GM12878 (cell line): ENCODE results near the gene P4HA2. TPM values are rescaled to one million over a fixed set of nuclear protein-coding genes. Genes with fewer than 3 reads are reported as not detected.

Experiments
- ATAC-seq: fragments of 200-7000 bp; cut with Tn5 transposase; 3 replicates; pipeline ENCODE4 v1.9.1; 2020; ENCODE audit warnings: mild to moderate bottlenecking, moderate library complexity
- BruUV-seq: library from RNA; stranded (reverse); fragments of 400-500 nt; replicated peaks from 2 replicates; lab custom pipeline; 2021; lab: Mats Ljungman, UMichigan
- CTCF ChIA-PET: fragments of 300-600 bp; sonication (Branson Sonifier 250); formaldehyde crosslinking; extraction: SDS; loops from one replicate; lab custom pipeline; 2021; ENCODE audit warnings: inconsistent platforms; lab: Yijun Ruan, JAX
- POLR2A ChIA-PET: fragments of 350-600 bp; formaldehyde crosslinking; extraction: SDS; loops from one replicate; lab custom pipeline; 2021; ENCODE audit warnings: inconsistent platforms; lab: Charles Lee
- RAD21 ChIA-PET: fragments of 300-600 bp; sonication (Branson Sonifier 250); formaldehyde crosslinking; loops from one replicate; lab custom pipeline; 2023; ENCODE audit warnings: antibody characterized with exemption; ENCODE audit not compliant: unreplicated experiment; lab: Charles Lee
- SMC1A ChIA-PET: fragments of 300-600 bp; sonication (Branson Sonifier 250); formaldehyde crosslinking; loops from one replicate; lab custom pipeline; 2023; ENCODE audit not compliant: unreplicated experiment, uncharacterized antibody; lab: Charles Lee
- DNase-seq: peaks from one replicate; pipeline ENCODE4 v3.0.0-alpha.2; 2011; ENCODE audit warnings: low read depth, low spot score
- FAIRE-seq: peaks from 3 replicates; lab custom pipeline; 2011; peaks lifted over from hg19 to GRCh38; lab: Jason Lieb, UNC
- H2AFZ ChIP-seq: 2 replicates; pipeline ENCODE4 v1.6.0; 2011; ENCODE audit warnings: low read depth, low read length, control low read depth; ENCODE audit not compliant: control insufficient read depth
- H3K27ac ChIP-seq: 2 replicates; pipeline ENCODE4 v1.5.1; 2011; ENCODE audit warnings: control low read depth; ENCODE audit not compliant: control insufficient read depth, insufficient read depth
- H3K27me3 ChIP-seq, 2 experiments: replicated peaks in 1 of 2; 2 replicates each; pipeline versions ENCODE4 v1.6.0 to v1.6.1; 2011; ENCODE audit warnings: low read length in 1 of 2; ENCODE audit not compliant: control insufficient read depth in 2 of 2, insufficient read depth in 2 of 2
- H3K36me3 ChIP-seq, 2 experiments: 2 replicates each; pipeline ENCODE4 v1.5.1; 2011; ENCODE audit warnings: low read length in 1 of 2; ENCODE audit not compliant: control insufficient read depth in 2 of 2, insufficient read depth in 2 of 2
- H3K4me1 ChIP-seq: 2 replicates; pipeline ENCODE4 v1.6.1; 2011; ENCODE audit warnings: mild to moderate bottlenecking, low read length, moderate library complexity, mixed read lengths; ENCODE audit not compliant: control insufficient read depth, insufficient read depth
- H3K4me2 ChIP-seq: 2 replicates; pipeline ENCODE4 v1.6.0; 2011; ENCODE audit warnings: control low read depth; ENCODE audit not compliant: control insufficient read depth, insufficient read depth
- H3K4me3 ChIP-seq: fragments of 200-600 bp; sonication (generic); 2 replicates; pipeline ENCODE4 v1.5.1; 2016
- H3K79me2 ChIP-seq: 2 replicates; pipeline ENCODE4 v1.6.0; 2011; ENCODE audit warnings: low read length; ENCODE audit not compliant: control insufficient read depth, insufficient read depth
- H3K9ac ChIP-seq: 2 replicates; pipeline ENCODE4 v1.8.0; 2011; ENCODE audit warnings: low read length, control low read depth, mixed read lengths; ENCODE audit not compliant: control insufficient read depth, insufficient read depth
- H3K9me3 ChIP-seq: replicated peaks from 3 replicates; pipeline ENCODE4 v1.5.1; 2011; ENCODE audit warnings: mild to moderate bottlenecking, low read length; ENCODE audit not compliant: control insufficient read depth, insufficient read depth
- H4K20me1 ChIP-seq: 2 replicates; pipeline ENCODE4 v1.6.0; 2011; ENCODE audit not compliant: control insufficient read depth, insufficient read depth
- ASH2L ChIP-seq: fragments of 300-600, 200-600 bp; sonication (generic); IDR thresholded peaks from 2 replicates; pipeline ENCODE4 v1.6.1; 2017; ENCODE audit warnings: low read depth, mild to moderate bottlenecking, borderline replicate concordance
- ATF3 ChIP-seq: IDR thresholded peaks from 2 replicates; pipeline ENCODE4 v1.6.1; 2011; ENCODE audit warnings: low read depth, mild to moderate bottlenecking, low read length, moderate library complexity, borderline replicate concordance; ENCODE audit errors: extremely low read depth
- BACH1 ChIP-seq: fragments of 450-650 bp; IDR thresholded peaks from 2 replicates; pipeline ENCODE4 v1.6.1; 2017; ENCODE audit warnings: mild to moderate bottlenecking, borderline replicate concordance
- CHD1 ChIP-seq: IDR thresholded peaks from 2 replicates; pipeline ENCODE4 v1.6.1; 2012; ENCODE audit warnings: low read depth, low read length, improper control_type of control experiment
- EED ChIP-seq: sonication (generic); IDR thresholded peaks from 2 replicates; pipeline ENCODE4 v1.6.1; 2016; ENCODE audit warnings: antibody characterized with exemption, low read depth
- ESRRA ChIP-seq: IDR thresholded peaks from 2 replicates; pipeline ENCODE4 v1.6.1; 2012; ENCODE audit warnings: mild to moderate bottlenecking, low read length, improper control_type of control experiment
- MAX ChIP-seq: IDR thresholded peaks from 2 replicates; pipeline ENCODE4 v1.6.1; 2012; ENCODE audit warnings: low read depth, low read length, improper control_type of control experiment
- MTA2 ChIP-seq: fragments of 450-650 bp; IDR thresholded peaks from 2 replicates; pipeline ENCODE4 v1.6.1; 2016; ENCODE audit warnings: low read depth, mild to moderate bottlenecking, moderate library complexity
- NBN ChIP-seq: fragments of 450-650 bp; IDR thresholded peaks from 2 replicates; pipeline ENCODE4 v1.6.1; 2016
- NFYA ChIP-seq: IDR thresholded peaks from 2 replicates; pipeline ENCODE4 v1.6.1; 2011; ENCODE audit warnings: low read depth, mild to moderate bottlenecking, low read length, improper control_type of control experiment, borderline replicate concordance
- NFYB ChIP-seq: IDR thresholded peaks from 2 replicates; pipeline ENCODE4 v1.6.1; 2011; ENCODE audit warnings: low read depth, mild to moderate bottlenecking, low read length, improper control_type of control experiment, moderate library complexity; ENCODE audit not compliant: insufficient read depth
- NR2F1 ChIP-seq: fragments of 450-650 bp; conservative IDR thresholded peaks from 2 replicates; pipeline ENCODE4 v1.6.1; 2017; ENCODE audit warnings: mild to moderate bottlenecking
- NRF1 ChIP-seq: conservative IDR thresholded peaks from 2 replicates; pipeline ENCODE4 v1.6.1; 2011; ENCODE audit warnings: mild to moderate bottlenecking, low read depth, low read length, improper control_type of control experiment
- PKNOX1 ChIP-seq: fragments of 450-650 bp; IDR thresholded peaks from 2 replicates; pipeline ENCODE4 v1.6.1; 2016; ENCODE audit warnings: mild to moderate bottlenecking
- POLR2AphosphoS5 ChIP-seq: IDR thresholded peaks from 2 replicates; pipeline ENCODE4 v1.6.1; 2011; ENCODE audit warnings: mild to moderate bottlenecking, low read length, inconsistent platforms
- POU2F2 ChIP-seq: IDR thresholded peaks from 3 replicates; pipeline ENCODE4 v1.6.1; 2011; ENCODE audit warnings: low read depth, mild to moderate bottlenecking, low read length, borderline replicate concordance
- RUNX3 ChIP-seq: IDR thresholded peaks from 2 replicates; pipeline ENCODE4 v1.6.1; 2012; ENCODE audit warnings: low read length, inconsistent platforms
- SPI1 ChIP-seq: IDR thresholded peaks from 2 replicates; pipeline ENCODE4 v1.6.1; 2011; ENCODE audit warnings: low read depth, mild to moderate bottlenecking, low read length, moderate library complexity, borderline replicate concordance; ENCODE audit not compliant: insufficient read depth
- STAT1 ChIP-seq: fragments of 450-650 bp; conservative IDR thresholded peaks from 2 replicates; pipeline ENCODE4 v1.6.1; 2014; ENCODE audit warnings: antibody characterized with exemption, mild to moderate bottlenecking
- STAT3 ChIP-seq: IDR thresholded peaks from 2 replicates; pipeline ENCODE4 v1.6.1; 2011; ENCODE audit warnings: low read depth, low read length, improper control_type of control experiment
- TCF12 ChIP-seq: IDR thresholded peaks from 2 replicates; pipeline ENCODE4 v1.6.1; 2011; ENCODE audit warnings: low read depth, mild to moderate bottlenecking, low read length
- ZNF217 ChIP-seq: fragments of 450-650 bp; IDR thresholded peaks from 2 replicates; pipeline ENCODE4 v1.6.1; 2017; ENCODE audit warnings: antibody characterized with exemption, mild to moderate bottlenecking
- WGBS: methylation state at CpG from one replicate; pipeline ENCODE4 v1.1.6; 2016; ENCODE audit warnings: low lambda C conversion rate; ENCODE audit not compliant: insufficient replicate concordance, insufficient coverage; ENCODE audit errors: missing lambda C conversion rate; 5-methylcytosine and 5-hydroxymethylcytosine counted together
- in situ Hi-C: fragments of 300-500 bp; cut with MboI; formaldehyde crosslinking; loops from 9 replicates; pipeline ENCODE4 v1.14.3; 2018; ENCODE audit warnings: mixed read lengths
- intact Hi-C: fragments of 100-400 bp; cut with micrococcal nuclease; formaldehyde crosslinking; loops from one replicate; pipeline ENCODE4 v1.14.2; 2022; ENCODE audit not compliant: unreplicated experiment
- polyA plus RNA-seq, 11 experiments: library from polyadenylated mRNA; depleted of rRNA in 4 of 11; unstranded in 6 of 11; stranded (reverse) in 5 of 11; fragments of >200 nt; fragmentation: Nextera tagmentation in 4 of 11; fragmentation: Illumina TruSeq in 1 of 11; extraction: Ambion mirVana in 4 of 11; extraction: Trizol in 1 of 11; gene quantifications; 1 replicate in 1 of 11; 2 replicates in 10 of 11; pipeline versions ENCODE4 v1.2.1 to v1.2.3, GENCODE V29; 2011 to 2016; ENCODE audit warnings: inconsistent platforms in 2 of 11, missing spikeins in 2 of 11, low read depth in 1 of 11
- total RNA-seq, 4 experiments: library from RNA; depleted of rRNA in 3 of 4; stranded (reverse); fragments of >200 nt in 3 of 4; fragmentation: Illumina TruSeq in 1 of 4; extraction: Trizol in 1 of 4; gene quantifications; 2 replicates each; pipeline versions ENCODE4 v1.2.1 to v1.2.3, GENCODE V29; 2013 to 2021

The P4HA2 gene
- total and polyA plus RNA-seq, 10 of the 15 experiments (the other 5 are each of a cell fraction or from before 2014, with no cell fraction given) = 4.7 to 10.9 (median 7.5) TPM

- H3K4me2 ChIP-seq = peak overlapping the region; percentile 54
- ChIA-PET POLR2A (interaction anchor here (0.5 to 3.3 kb wide), 6 partner anchors 8 to 221 kb away, joined by 3 to 10 read pairs (median 6); partner anchors contain the start of genes IRF1 and SLC22A4), CTCF (interaction anchor here (0.5 to 11.6 kb wide), 11 partner anchors 9 to 104 kb away, joined by 3 to 117 read pairs (median 4); partner anchors contain the start of gene SLC22A5), RAD21 (interaction anchor here (0.7 to 3.1 kb wide), 10 partner anchors 9 to 551 kb away, joined by 3 to 26 read pairs (median 6); partner anchors contain the start of genes P4HA2 and SLC22A4), SMC1A (interaction anchor here (0.7 to 4.3 kb wide), 8 partner anchors 8 to 234 kb away, joined by 3 to 33 read pairs (median 4); no protein-coding TSS in a partner anchor)
- H3K27ac ChIP-seq = peak overlapping the region; percentile 59
- intact Hi-C loops = loop anchor here (2.0 kb wide), 1 partner anchor 30 kb away; no protein-coding TSS in a partner anchor
- ATAC-seq (peak; percentile 87), FAIRE-seq (no peak), DNase-seq (peak; percentile 55)
- no peaks in the 10 kb centered on the region for H3K27me3 ChIP-seq
- H3K79me2 ChIP-seq = no peaks in the 10 kb centered on the region
- no peak overlapping the region for H3K9ac ChIP-seq
- peaks cover 34% of the 10 kb centered on the region for H3K4me1 ChIP-seq
- no peaks in the 10 kb centered on the region for H3K9me3 ChIP-seq
- no peaks in the 10 kb centered on the region for H3K36me3 ChIP-seq
- no peaks in the 10 kb centered on the region for H4K20me1 ChIP-seq
- peak overlapping the region; percentile 37 for H2AFZ ChIP-seq
- in situ Hi-C loops = no loop called here
- no peak overlapping the region for H3K4me3 ChIP-seq
- BruUV-seq = no TSS peak
- WGBS = 11% methylated on average over 8 of the region's 8 CpGs
- TF ChIP-seq NRF1 (no peak), ASH2L (no peak), POU2F2 (no peak), ESRRA (no peak), SPI1 (no peak), NBN (no peak), PKNOX1 (no peak), MTA2 (peak; percentile 76), NR2F1 (peak; percentile 93), ZNF217 (no peak), STAT1 (0 out of 2 replicates have a peak, but pooled peaks have one; percentile 24), STAT3 (no peak), CHD1 (no peak), MAX (no peak; the same call in 1 of the 2 replicates), POLR2AphosphoS5 (no peak), NFYA (no peak), ATF3 (no peak), RUNX3 (peak; percentile 88), NFYB (no peak), TCF12 (peak; percentile 87; the same call in 1 of the 2 replicates), BACH1 (no peak), EED (no peak)
Measured at GRCh38 chr5:132268769-132269551, 41.3 kb upstream of the P4HA2 start.
